Embryonic facial prominence (tissue), 1 donor: ENCODE data around the gene MAP4K4.
"Not testable (repeated sequence)": the region's sequence is repeated elsewhere in the genome, so short reads cannot be mapped to it uniquely, and the experiment has no call there.

ENCODE experiments used
- DNase-seq: peaks from one replicate; pipeline ENCODE4 v3.0.0-alpha.2; 2016; ENCODE audit errors: extremely low spot score

Gene MAP4K4

GRCh38 chr2:101768556-101769220 lies 71.2 kb downstream of the MAP4K4 start:
- no peak for DNase-seq

- DNase-seq: not testable (repeated sequence)
Observed at GRCh38 chr2:101769726-101770125, 72.2 kb downstream of the MAP4K4 start.

DNA sequence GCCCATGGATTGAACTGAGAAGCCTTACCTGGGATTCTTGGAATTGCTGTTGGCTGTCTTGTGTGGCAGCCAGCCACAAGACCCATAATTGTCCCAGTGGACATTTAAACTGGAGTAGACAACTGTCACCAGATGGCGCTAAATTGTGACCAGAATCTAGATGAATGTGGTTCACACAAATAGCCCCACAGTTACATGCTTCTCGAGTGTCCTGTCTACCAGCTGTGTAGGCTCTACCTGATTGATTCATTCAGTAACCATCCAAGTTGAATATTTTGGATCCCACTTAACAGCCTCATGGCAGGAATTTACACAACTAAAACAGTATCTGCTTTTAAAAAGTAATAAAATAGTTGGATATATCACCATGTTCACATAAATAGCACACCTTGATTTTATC lies 73.2 kb downstream of the MAP4K4 start:
- DNase-seq: no peak

DNA sequence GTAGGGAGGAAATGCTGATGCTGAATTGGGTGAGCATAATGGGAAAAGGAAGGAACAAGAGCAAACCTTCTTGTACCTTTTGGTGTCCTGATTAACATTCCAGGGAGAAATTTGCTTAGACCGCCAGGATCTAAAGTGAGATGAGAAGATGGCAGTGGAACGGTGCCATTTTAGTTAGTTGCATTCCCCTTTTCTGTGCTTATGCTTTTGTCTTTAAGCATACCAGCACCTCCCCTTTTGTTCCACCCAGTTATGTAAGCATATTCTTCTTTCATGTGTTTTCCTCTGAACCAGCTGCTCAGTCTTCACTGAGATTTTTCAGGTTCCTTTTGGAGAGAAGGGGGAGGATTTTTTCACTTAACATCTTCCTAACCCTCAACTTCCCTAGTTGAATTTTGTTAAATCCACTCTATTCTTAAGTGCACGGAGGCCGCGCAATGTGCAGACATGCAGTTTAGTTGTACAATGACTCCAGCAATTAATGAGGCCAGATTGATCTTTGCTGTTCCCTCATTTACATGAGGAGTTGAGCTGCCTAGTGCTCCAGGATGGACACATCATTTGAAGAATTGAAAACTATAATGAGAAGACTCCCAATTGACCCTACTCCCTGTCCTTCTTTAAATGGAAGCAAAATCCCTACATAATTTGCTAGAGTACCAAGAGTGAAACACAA lies 73.9 kb downstream of the MAP4K4 start:
- DNase-seq: no peak

DNA sequence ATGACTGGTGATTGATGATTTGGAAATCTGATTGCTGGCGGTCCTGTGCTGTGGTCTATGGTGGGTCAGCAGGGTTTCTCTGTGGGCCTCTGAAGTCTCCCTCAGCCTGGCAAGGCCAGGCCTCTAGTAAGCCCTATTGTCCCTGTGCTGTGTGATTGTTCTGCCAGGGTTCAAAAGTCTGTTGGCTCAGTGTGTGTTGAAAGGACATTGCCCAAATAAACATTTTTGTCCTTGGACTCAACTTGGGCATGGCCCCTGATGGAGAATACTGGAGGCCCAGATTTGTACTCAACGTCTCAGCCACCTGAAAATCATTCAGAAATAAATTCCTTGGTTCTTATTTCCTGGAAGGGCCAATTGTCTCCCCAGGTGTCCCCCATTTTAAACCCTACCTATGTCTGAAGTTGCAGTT lies 74.4 kb downstream of the MAP4K4 start:
- DNase-seq: no peak

GRCh38 chr2:101773137-101773536 lies 75.6 kb downstream of the MAP4K4 start:
- no peak for DNase-seq

DNA sequence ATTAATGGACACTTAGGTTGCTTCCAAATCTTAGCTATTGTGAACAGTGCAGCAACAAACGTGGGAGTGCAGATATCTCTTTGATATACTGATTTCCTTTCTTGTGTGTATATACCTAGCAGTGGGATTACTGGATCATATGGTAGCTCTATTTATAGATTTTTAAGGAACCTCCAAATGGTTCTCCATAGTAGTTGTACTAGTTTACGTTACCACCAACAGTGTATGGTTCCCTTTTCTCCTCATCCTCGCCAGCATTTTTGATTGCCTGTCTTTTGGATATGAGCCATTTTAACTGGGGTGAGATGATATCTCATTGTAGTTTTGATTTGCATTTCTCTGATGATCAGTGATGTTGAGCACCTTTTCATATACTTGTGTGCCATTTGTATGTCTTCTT lies 76.5 kb downstream of the MAP4K4 start:
- DNase-seq: not testable (repeated sequence)

DNA sequence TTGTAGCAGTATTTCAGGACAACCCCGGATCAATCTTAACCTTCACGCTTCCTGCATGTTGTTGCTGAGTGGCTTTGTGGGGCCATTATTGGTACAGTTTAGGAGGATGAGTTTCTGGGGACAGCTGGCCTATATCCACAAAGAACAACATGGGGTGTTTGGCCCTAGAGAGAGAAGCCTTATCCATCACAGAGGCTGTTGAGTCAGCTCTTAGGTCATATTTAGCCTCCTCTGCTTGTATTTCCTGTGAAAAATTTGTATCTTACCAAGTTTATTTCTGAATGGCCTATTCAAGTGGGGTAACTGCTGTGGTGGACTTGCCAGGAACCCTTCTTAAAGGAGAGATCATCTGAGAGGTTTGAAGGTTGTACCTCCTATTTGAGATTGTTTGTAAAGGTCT lies 77.6 kb downstream of the MAP4K4 start:
- no peak for DNase-seq

DNA sequence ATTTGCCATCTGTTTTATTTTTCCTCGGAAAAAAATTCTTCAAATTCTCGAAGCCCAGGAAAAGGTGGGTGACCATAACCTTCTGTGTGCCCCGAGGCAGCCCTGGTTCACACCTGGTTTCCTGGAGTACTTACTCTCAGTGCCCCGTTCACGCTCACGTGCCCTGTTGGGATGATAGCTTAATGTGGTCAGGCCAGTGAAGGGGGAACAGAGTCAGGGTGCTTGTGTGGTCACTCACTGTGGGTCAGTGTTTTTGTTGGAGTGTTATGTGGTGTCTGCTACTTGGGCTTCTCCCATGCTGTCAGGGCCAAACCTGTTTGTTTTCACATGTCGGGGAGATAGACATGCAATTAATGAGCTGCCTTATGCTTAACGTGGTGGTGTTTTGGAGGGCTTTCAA lies 78.1 kb downstream of the MAP4K4 start:
- no peak for DNase-seq

DNA sequence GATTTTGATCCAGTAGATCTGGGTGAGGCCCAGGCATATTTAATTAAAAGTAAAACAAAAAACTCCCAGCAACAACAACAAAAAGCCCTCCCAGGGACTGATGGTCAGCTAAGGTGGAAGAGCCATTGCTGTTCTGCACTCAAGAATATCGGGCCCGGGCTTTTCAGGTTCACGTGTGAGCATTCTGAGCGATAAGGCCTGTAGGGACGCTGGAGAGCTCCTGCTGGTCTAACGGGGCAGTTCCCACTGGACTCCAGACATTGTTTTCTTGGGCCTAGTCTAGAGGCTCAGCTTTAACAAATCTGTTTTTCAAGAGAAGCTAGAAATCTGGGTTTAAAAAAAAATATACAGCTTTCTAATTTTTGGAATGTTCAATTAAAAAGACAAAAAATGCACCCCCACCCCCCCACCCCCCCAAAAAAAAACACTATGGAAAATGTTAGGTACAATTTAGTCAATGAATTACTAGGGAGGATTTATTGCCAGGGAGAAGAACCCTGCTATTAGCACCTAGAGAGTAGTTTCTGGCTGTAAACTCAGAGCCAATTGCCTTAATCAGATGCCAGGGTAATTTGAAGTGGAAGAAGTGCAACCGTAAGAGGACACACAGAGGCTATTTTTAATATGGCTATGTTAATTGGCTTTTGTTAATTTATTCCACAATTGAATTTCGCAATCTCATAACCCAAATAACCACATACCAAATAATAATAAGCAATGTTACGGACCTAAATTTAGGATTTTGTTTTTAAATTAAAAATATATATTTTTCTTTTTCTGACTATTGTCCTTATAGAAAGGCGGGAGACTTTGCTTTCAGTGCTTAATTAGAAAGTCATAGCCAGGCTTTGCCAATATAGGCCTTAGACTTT lies 78.9 kb downstream of the MAP4K4 start:
- no peak for DNase-seq

- no peak for DNase-seq
Observed at GRCh38 chr2:101777337-101777736, 79.8 kb downstream of the MAP4K4 start.

DNA sequence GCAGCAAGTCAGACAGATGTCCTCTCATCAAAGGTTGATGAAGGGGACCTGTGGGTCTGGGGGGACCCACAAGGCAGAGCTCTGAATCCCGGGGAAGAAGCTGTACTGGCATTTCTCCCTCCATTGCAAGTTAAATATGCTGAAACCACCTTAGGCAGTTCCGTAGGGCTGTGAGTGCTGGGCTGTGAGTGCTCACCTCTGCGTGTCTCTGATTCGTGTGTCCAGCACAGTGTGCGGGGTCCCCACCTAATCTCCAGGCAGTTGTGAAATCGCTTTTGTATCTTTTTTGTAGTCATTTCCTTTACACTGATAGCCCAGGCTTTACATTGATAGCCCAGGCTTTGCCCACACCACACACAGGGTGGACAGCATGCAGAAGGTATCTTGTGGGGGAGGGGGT lies 80.6 kb downstream of the MAP4K4 start:
- no peak for DNase-seq

- no peak for DNase-seq
Observed at GRCh38 chr2:101779190-101779589, 81.7 kb downstream of the MAP4K4 start.

GRCh38 chr2:101779656-101780055 lies 82.1 kb downstream of the MAP4K4 start:
- DNase-seq: no peak

- DNase-seq: no peak
Observed at GRCh38 chr2:101781326-101781725, 83.8 kb downstream of the MAP4K4 start.

- DNase-seq: no peak
Observed at GRCh38 chr2:101781791-101782426, 84.4 kb downstream of the MAP4K4 start.

DNA sequence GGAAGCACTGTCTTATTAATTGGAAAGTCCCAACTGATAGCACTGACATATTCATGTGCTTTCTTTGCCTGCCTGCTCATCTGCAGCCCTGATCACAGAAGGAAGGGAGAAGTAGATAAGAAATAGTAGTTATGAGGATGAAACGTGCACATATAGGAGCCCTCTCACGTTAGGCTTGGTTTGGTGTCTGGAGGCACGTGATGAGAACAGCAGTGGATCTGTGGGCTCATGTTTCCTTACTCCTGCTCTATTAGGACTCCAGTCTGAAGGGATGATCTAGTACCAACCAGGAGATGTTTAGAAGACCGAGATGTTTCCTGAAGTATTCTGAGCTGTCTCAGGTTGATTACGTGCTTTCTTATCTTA lies 84.9 kb downstream of the MAP4K4 start:
- DNase-seq: no peak

DNA sequence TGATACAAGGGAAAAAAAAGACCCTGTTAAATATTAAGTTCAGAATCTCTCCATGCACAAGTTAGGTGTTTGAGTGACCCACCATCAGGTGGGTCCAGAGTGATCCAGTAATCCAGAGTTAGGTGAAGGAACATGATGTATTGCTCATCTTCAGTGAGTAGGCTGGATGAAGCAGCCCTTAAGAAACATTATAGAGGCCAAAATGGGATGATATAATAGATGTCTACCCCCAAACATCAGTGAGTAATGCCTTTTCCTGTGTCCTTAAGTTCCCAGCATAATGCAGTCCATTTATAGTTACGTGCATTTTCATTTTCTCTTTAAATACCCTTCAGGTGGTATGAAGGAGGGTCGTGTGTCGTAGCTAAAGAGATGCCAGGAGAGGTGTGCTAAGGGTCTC lies 89.6 kb downstream of the MAP4K4 start:
- DNase-seq: no peak

DNA sequence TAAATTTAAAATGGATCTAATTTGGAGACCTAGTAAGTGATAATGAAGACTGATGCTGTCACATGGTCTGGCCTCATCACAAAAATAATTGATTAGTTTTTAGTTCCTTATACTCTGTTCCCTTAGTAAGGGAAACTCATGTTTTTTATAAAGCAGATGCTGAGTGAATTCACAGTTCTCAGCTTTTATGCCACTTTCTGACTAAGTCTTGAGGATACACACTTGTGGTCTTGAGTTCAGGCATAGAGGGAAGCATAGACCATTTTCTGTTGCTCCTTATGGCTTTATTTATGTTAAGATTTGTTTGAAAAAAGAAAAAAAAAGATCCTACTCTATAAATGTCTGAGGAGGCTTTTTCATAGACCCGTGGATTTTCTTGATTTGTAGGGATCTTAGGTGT lies 91.1 kb downstream of the MAP4K4 start:
- no peak for DNase-seq

- DNase-seq: no peak
Observed at GRCh38 chr2:101788995-101789970, 91.8 kb downstream of the MAP4K4 start.

DNA sequence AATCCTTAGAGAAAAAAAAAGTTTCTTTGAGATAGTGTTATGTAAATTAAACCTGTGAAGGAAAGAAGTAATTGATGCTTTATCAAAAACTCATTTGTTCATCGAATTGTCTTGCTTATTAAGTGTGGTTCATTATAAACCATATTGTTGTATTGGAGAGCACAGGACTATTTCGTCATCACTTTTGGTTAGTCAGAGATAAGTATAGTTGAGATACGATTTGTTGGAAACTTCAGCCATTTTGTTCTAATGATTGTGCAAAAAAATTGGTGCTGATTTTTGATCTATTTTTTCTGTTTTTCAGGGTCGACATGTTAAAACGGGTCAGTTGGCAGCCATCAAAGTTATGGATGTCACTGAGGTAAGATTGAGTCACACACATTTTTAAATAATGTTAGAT lies 92.9 kb downstream of the MAP4K4 start:
- DNase-seq: no peak
